Measurements from ENCODE around the gene MTLN. TPM values are rescaled to one million over a fixed set of nuclear protein-coding genes. Genes with fewer than 3 reads are reported as not detected.

Gene MTLN
- total and polyA plus RNA-seq, 2 of the 13 experiments (the other 11 are each of a cell fraction or from before 2014, with no cell fraction given) = 37.1 to 50.4 TPM

DNA sequence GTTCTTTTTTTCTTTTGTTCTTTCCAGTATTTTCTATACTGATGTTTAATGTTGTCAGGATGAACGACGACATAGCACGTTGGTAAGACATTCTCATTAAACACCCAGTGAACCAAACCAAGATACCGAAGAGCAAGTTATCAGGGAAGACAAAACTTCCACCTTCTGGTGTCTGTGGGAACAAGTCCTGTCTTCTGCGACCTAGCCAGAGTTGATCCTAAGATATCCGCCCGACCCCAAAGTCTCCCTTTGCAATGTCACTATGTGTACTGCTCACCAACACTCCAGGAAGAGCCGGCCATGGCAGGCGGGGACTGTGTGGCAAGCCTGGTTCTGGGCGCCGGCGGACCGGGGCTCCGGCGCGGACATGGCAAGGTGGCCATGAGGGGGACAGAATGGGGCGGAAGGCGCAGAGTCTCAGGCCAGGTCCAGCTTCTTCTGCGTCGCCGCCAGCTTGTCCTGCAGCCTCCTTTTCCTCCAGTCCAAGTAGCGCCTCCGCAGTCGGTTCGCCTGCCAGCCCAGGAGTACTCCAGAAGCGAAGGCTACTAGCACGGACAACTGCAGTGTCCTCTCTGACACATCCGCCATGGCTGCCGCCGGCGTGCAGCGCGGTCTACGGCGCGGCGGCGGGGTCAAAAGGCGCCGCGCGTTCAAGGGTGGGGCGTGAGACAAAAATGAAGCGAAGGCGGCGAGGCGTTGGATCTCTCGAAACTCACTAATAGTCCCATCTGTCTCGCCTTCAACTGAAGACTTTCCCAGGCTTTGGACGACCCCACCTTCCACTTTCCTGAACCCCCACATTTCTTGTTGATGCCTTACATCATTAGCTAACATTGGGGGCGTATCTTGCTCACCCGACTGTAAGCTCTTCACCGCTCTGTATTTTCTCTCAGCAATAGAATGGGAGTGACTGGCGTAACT, at the start of gene MTLN (continued):
- TF ChIP-seq ZNF430 (CRISPR knock-in tag; IDR thresholded peaks at IDR 0.05) = peak; percentile 94
- no peak for TF ChIP-seq HNRNPH1 (optimal IDR thresholded peaks at IDR 0.05; ENCODE audit: low read depth, low read length)
- TF ChIP-seq HNRNPL (IDR thresholded peaks at IDR 0.05; ENCODE audit: low read depth, low read length) = 0 out of 2 replicates have a peak, but pooled peaks have one; percentile 38
- TF ChIP-seq, protein P1, sequence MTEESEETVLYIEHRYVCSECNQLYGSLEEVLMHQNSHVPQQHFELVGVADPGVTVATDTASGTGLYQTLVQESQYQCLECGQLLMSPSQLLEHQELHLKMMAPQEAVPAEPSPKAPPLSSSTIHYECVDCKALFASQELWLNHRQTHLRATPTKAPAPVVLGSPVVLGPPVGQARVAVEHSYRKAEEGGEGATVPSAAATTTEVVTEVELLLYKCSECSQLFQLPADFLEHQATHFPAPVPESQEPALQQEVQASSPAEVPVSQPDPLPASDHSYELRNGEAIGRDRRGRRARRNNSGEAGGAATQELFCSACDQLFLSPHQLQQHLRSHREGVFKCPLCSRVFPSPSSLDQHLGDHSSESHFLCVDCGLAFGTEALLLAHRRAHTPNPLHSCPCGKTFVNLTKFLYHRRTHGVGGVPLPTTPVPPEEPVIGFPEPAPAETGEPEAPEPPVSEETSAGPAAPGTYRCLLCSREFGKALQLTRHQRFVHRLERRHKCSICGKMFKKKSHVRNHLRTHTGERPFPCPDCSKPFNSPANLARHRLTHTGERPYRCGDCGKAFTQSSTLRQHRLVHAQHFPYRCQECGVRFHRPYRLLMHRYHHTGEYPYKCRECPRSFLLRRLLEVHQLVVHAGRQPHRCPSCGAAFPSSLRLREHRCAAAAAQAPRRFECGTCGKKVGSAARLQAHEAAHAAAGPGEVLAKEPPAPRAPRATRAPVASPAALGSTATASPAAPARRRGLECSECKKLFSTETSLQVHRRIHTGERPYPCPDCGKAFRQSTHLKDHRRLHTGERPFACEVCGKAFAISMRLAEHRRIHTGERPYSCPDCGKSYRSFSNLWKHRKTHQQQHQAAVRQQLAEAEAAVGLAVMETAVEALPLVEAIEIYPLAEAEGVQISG (CRISPR knock-in tag; IDR thresholded peaks at IDR 0.05) = peak; percentile 84
- TF ChIP-seq ZNF274 (CRISPR knock-in tag; IDR thresholded peaks at IDR 0.05) = peak; percentile 92; the same call in 1 of the 2 replicates
- TF ChIP-seq, protein P2, sequence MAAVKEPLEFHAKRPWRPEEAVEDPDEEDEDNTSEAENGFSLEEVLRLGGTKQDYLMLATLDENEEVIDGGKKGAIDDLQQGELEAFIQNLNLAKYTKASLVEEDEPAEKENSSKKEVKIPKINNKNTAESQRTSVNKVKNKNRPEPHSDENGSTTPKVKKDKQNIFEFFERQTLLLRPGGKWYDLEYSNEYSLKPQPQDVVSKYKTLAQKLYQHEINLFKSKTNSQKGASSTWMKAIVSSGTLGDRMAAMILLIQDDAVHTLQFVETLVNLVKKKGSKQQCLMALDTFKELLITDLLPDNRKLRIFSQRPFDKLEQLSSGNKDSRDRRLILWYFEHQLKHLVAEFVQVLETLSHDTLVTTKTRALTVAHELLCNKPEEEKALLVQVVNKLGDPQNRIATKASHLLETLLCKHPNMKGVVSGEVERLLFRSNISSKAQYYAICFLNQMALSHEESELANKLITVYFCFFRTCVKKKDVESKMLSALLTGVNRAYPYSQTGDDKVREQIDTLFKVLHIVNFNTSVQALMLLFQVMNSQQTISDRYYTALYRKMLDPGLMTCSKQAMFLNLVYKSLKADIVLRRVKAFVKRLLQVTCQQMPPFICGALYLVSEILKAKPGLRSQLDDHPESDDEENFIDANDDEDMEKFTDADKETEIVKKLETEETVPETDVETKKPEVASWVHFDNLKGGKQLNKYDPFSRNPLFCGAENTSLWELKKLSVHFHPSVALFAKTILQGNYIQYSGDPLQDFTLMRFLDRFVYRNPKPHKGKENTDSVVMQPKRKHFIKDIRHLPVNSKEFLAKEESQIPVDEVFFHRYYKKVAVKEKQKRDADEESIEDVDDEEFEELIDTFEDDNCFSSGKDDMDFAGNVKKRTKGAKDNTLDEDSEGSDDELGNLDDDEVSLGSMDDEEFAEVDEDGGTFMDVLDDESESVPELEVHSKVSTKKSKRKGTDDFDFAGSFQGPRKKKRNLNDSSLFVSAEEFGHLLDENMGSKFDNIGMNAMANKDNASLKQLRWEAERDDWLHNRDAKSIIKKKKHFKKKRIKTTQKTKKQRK (IDR thresholded peaks at IDR 0.05; ENCODE audit: low read length) = no peak
- TF ChIP-seq MIXL1 (CRISPR knock-in tag; IDR thresholded peaks at IDR 0.05) = no peak
- TF ChIP-seq ZMYM2 (CRISPR knock-in tag; IDR thresholded peaks at IDR 0.05) = peak; percentile 58
- TF ChIP-seq, protein P3, sequence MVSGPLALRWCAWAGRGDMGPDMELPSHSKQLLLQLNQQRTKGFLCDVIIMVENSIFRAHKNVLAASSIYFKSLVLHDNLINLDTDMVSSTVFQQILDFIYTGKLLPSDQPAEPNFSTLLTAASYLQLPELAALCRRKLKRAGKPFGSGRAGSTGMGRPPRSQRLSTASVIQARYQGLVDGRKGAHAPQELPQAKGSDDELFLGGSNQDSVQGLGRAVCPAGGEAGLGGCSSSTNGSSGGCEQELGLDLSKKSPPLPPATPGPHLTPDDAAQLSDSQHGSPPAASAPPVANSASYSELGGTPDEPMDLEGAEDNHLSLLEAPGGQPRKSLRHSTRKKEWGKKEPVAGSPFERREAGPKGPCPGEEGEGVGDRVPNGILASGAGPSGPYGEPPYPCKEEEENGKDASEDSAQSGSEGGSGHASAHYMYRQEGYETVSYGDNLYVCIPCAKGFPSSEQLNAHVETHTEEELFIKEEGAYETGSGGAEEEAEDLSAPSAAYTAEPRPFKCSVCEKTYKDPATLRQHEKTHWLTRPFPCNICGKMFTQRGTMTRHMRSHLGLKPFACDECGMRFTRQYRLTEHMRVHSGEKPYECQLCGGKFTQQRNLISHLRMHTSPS (CRISPR knock-in tag; IDR thresholded peaks at IDR 0.05; ENCODE audit: low read depth) = no peak
- TF ChIP-seq, protein P4, sequence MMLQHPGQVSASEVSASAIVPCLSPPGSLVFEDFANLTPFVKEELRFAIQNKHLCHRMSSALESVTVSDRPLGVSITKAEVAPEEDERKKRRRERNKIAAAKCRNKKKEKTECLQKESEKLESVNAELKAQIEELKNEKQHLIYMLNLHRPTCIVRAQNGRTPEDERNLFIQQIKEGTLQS (CRISPR knock-in tag; IDR thresholded peaks at IDR 0.05) = peak; percentile 30; the same call in 1 of the 2 replicates
- no peak for TF ChIP-seq SUZ12 (IDR thresholded peaks at IDR 0.05; ENCODE audit: low read depth, low read length)
- TF ChIP-seq ZBTB42 (CRISPR knock-in tag; IDR thresholded peaks at IDR 0.05) = peak; percentile 70
- TF ChIP-seq, protein P5, sequence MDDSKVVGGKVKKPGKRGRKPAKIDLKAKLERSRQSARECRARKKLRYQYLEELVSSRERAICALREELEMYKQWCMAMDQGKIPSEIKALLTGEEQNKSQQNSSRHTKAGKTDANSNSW (CRISPR knock-in tag; IDR thresholded peaks at IDR 0.05; ENCODE audit: borderline replicate concordance) = peak; percentile 86
- no peak for TF ChIP-seq ZNF720 (CRISPR knock-in tag; IDR thresholded peaks at IDR 0.05)
- TF ChIP-seq, protein P6, sequence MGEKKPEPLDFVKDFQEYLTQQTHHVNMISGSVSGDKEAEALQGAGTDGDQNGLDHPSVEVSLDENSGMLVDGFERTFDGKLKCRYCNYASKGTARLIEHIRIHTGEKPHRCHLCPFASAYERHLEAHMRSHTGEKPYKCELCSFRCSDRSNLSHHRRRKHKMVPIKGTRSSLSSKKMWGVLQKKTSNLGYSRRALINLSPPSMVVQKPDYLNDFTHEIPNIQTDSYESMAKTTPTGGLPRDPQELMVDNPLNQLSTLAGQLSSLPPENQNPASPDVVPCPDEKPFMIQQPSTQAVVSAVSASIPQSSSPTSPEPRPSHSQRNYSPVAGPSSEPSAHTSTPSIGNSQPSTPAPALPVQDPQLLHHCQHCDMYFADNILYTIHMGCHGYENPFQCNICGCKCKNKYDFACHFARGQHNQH (CRISPR knock-in tag; IDR thresholded peaks at IDR 0.05) = peak; percentile 71; the same call in 1 of the 2 replicates
- TF ChIP-seq ZNF615 (CRISPR knock-in tag; IDR thresholded peaks at IDR 0.05; ENCODE audit: borderline replicate concordance) = no peak
- TF ChIP-seq NR2F6 (IDR thresholded peaks at IDR 0.05) = peak; percentile 40; the same call in 1 of the 2 replicates
- peak; percentile 77 for TF ChIP-seq NR2F6 (CRISPR knock-in tag; IDR thresholded peaks at IDR 0.05)
- TF ChIP-seq PAF1 (CRISPR knock-in tag; IDR thresholded peaks at IDR 0.05) = no peak
- TF ChIP-seq BORCS8-MEF2B (CRISPR knock-in tag; IDR thresholded peaks at IDR 0.05) = peak; percentile 90

All from HepG2 (cell line).